CD4-positive, alpha-beta T cell (primary cell): ENCODE data around the gene KLHL11. TPM values are rescaled to one million over a fixed set of nuclear protein-coding genes. Genes with fewer than 3 reads are reported as not detected.

Source experiments
- ATAC-seq: fragments of 200-7000 bp; cut with Tn5 transposase; one replicate; pipeline ENCODE4 v1.10.0; 2022; ENCODE audit warnings: mild to moderate bottlenecking; ENCODE audit not compliant: poor library complexity
- CTCF ChIA-PET: fragments of 350-600 bp; sonication (Branson Sonifier 250); formaldehyde crosslinking; loops from one replicate; lab custom pipeline; 2021; ENCODE audit warnings: antibody characterized with exemption, inconsistent platforms; lab: Charles Lee
- POLR2A ChIA-PET: fragments of 350-600 bp; sonication (Branson Sonifier 250); formaldehyde crosslinking; loops from one replicate; lab custom pipeline; 2021; ENCODE audit warnings: antibody characterized with exemption, inconsistent platforms; lab: Charles Lee
- DNase-seq, 14 experiments: peaks; one replicate each; pipeline ENCODE4 v3.0.0-alpha.2; 2013 to 2020; ENCODE audit warnings: mixed read lengths in 2 of 14
- H3K27ac ChIP-seq, 2 donors: one replicate each; pipeline versions ENCODE4 v1.5.1 to v1.7.0; 2013; ENCODE audit warnings: low read length in 2 of 2, low read depth in 1 of 2, mild to moderate bottlenecking in 1 of 2
- H3K27me3 ChIP-seq, 2 experiments: 1 replicate in 1 of 2; 2 replicates in 1 of 2; pipeline versions ENCODE4 v1.6.1 to v1.7.0; 2013; ENCODE audit warnings: low read length in 2 of 2, control low read depth in 1 of 2, mild to moderate bottlenecking in 1 of 2, moderate library complexity in 1 of 2; ENCODE audit not compliant: insufficient read depth in 2 of 2, control insufficient read depth in 1 of 2
- H3K36me3 ChIP-seq: one replicate; pipeline ENCODE4 v1.6.1; 2013; ENCODE audit warnings: low read length, control low read depth; ENCODE audit not compliant: insufficient read depth
- H3K4me1 ChIP-seq: one replicate; pipeline ENCODE4 v1.6.1; 2013; ENCODE audit warnings: low read length, control low read depth; ENCODE audit not compliant: insufficient read depth
- H3K4me3 ChIP-seq: one replicate; pipeline ENCODE4 v1.5.1; 2013; ENCODE audit warnings: mild to moderate bottlenecking, low read length, moderate library complexity
- H3K9me3 ChIP-seq, 2 experiments: 1 replicate in 1 of 2; 2 replicates in 1 of 2; pipeline versions ENCODE4 v1.6.1 to v1.7.0; 2013; ENCODE audit warnings: low read length in 2 of 2, mild to moderate bottlenecking in 2 of 2, control low read depth in 1 of 2, moderate library complexity in 1 of 2; ENCODE audit not compliant: control insufficient read depth in 1 of 2, insufficient read depth in 1 of 2
- H3K27ac Mint-ChIP-seq: one replicate; pipeline ENCODE4 v1.8.0; 2020; ENCODE audit warnings: mixed read lengths
- H3K27me3 Mint-ChIP-seq: one replicate; pipeline ENCODE4 v1.8.0; 2021; ENCODE audit warnings: mixed read lengths
- H3K36me3 Mint-ChIP-seq: one replicate; pipeline ENCODE4 v1.8.0; 2021; ENCODE audit warnings: low read depth, mixed read lengths
- H3K4me1 Mint-ChIP-seq: one replicate; pipeline ENCODE4 v1.8.0; 2021; ENCODE audit warnings: low read depth, mixed read lengths
- H3K4me3 Mint-ChIP-seq: one replicate; pipeline ENCODE4 v1.8.0; 2020; ENCODE audit warnings: mild to moderate bottlenecking, mixed read lengths
- H3K9me3 Mint-ChIP-seq: one replicate; pipeline ENCODE4 v1.8.0; 2020; ENCODE audit warnings: mixed read lengths
- intact Hi-C, 2 experiments: fragments of 100-400 bp; cut with DNase I in 1 of 2; cut with micrococcal nuclease in 1 of 2; formaldehyde crosslinking; loops; one replicate each; pipeline versions ENCODE4 v1.15.1 to v1.9.0; 2023 to 2025; cut with DNase I, micrococcal nuclease
- total RNA-seq, 174 experiments: library from RNA in 2 of 174; stranded (reverse) in 2 of 174; gene quantifications; one replicate each; pipeline ENCODE4 v1.2.3 and lab custom pipeline; 2021 to 2026
- TF ChIP-seq, protein P1 (sequence below): fragments of 200-600 bp; IDR thresholded peaks from one replicate; pipeline ENCODE4 v1.8.0; 2022; ENCODE audit warnings: antibody characterized with exemption, mild to moderate bottlenecking

KLHL11 gene
- total RNA-seq, 2 experiments from 2014 or later, result 32.9 to 34.0 TPM

DNA sequence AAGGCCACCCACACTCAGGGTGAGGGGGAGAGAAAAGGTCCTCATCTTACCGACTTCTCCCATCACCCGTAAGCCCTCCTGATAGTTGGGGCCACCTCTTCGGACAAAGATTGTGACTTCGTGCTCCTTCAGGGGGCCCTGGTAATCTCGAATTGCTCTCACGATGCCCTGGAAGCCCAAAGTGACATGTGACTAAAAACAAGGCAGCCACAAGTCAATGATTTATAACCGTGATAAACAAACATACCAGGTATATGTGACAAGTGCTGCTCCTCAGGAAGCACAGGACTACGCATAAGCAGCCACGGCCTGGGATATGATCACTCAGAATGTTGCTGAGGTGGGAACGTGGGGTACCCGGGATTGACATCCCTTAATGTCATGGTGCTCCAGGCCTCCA, 36.4 kb upstream of the KLHL11 start:
- Mint-ChIP-seq H3K4me3 (no peak overlapping the region), H3K9me3 (no peaks in the 10 kb centered on the region)

DNA sequence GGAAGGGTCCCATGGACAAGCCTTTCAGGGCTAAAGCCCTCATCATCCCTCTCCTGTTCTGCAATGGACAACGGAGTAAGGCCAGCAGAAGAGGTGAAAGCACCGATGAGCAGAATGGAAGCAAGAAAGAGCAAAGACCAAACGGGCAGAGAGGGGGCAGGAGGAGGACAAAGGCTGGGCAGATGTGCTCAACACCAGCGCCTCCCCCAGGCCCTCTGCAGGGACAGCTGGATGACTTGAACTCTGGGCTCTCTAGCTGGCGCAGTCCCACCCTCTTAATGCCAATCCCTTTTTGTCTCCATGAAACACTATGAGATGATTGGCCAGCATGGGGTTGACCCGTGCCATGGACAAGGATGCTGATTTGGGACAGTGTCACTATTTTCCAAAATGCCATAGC, 31.5 kb upstream of the KLHL11 start:
- CTCF ChIA-PET, result no interaction called here
- ATAC-seq, result no peak
- no peak overlapping the region for H3K27ac Mint-ChIP-seq

More for the DNA sequence above, 36.4 kb upstream of the KLHL11 start:
- H3K4me3 ChIP-seq, result no peak overlapping the region
- H3K36me3 ChIP-seq, result peaks cover 79% of the 10 kb centered on the region
- ATAC-seq (no peak), DNase-seq (no peak)
- Mint-ChIP-seq H3K4me1 (no peaks in the 10 kb centered on the region), H3K36me3 (peaks cover 83% of the 10 kb centered on the region), H3K27me3 (no peaks in the 10 kb centered on the region), H3K27ac (no peak overlapping the region)
- POLR2A ChIA-PET, result no interaction called here
- TF ChIP-seq, protein P1, sequence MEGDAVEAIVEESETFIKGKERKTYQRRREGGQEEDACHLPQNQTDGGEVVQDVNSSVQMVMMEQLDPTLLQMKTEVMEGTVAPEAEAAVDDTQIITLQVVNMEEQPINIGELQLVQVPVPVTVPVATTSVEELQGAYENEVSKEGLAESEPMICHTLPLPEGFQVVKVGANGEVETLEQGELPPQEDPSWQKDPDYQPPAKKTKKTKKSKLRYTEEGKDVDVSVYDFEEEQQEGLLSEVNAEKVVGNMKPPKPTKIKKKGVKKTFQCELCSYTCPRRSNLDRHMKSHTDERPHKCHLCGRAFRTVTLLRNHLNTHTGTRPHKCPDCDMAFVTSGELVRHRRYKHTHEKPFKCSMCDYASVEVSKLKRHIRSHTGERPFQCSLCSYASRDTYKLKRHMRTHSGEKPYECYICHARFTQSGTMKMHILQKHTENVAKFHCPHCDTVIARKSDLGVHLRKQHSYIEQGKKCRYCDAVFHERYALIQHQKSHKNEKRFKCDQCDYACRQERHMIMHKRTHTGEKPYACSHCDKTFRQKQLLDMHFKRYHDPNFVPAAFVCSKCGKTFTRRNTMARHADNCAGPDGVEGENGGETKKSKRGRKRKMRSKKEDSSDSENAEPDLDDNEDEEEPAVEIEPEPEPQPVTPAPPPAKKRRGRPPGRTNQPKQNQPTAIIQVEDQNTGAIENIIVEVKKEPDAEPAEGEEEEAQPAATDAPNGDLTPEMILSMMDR, result no peak
- CTCF ChIA-PET, result no interaction called here
- no peaks in the 10 kb centered on the region for H3K27me3 ChIP-seq
- no peak overlapping the region for H3K27ac ChIP-seq
- no peaks in the 10 kb centered on the region for H3K9me3 ChIP-seq
- intact Hi-C loops, result no loop called here
- no peaks in the 10 kb centered on the region for H3K4me1 ChIP-seq

DNA sequence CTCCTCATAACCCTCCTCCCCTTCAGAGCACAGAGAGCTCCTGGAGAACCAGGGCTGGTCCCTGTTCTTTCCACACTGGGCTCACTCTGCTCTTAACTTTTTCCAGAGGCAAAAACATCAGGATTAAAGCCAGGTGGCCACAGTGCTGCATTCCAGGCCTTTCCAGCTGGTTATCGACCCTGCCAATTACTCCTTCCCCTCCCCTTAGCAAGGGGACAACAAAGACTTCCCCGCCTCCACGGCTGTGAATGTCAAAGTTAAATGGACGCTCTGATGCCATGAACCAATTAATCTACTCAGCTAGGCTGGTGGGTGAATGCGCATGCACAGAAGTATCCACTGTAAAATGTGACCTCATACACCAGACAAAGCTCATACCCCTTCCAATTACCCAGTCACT, 30.4 kb upstream of the KLHL11 start:
- TF ChIP-seq, protein P1, result no peak
- H3K9me3 Mint-ChIP-seq, result no peaks in the 10 kb centered on the region
- POLR2A ChIA-PET, result no interaction called here
- H3K4me1 Mint-ChIP-seq, result no peaks in the 10 kb centered on the region
- peaks cover 71% of the 10 kb centered on the region for H3K36me3 Mint-ChIP-seq
- Histone ChIP-seq H3K36me3 (peaks cover 87% of the 10 kb centered on the region), H3K27me3 (no peaks in the 10 kb centered on the region), H3K4me3 (no peak overlapping the region), H3K4me1 (no peaks in the 10 kb centered on the region), H3K27ac (no peak overlapping the region), H3K9me3 (no peaks in the 10 kb centered on the region)
- no peak for ATAC-seq
- H3K4me3 Mint-ChIP-seq, result no peak overlapping the region
- intact Hi-C loops, result no loop called here
- CTCF ChIA-PET, result no interaction called here
- no peak for DNase-seq
- no peaks in the 10 kb centered on the region for H3K27me3 Mint-ChIP-seq
- no peak overlapping the region for H3K27ac Mint-ChIP-seq

More for the DNA sequence above, 31.5 kb upstream of the KLHL11 start:
- H3K27me3 Mint-ChIP-seq, result no peaks in the 10 kb centered on the region
- H3K4me1 ChIP-seq, result no peaks in the 10 kb centered on the region
- peaks cover 77% of the 10 kb centered on the region for H3K36me3 Mint-ChIP-seq
- H3K9me3 ChIP-seq, result no peaks in the 10 kb centered on the region
- H3K4me3 Mint-ChIP-seq, result no peak overlapping the region
- H3K36me3 ChIP-seq, result peaks cover 85% of the 10 kb centered on the region
- H3K4me1 Mint-ChIP-seq, result no peaks in the 10 kb centered on the region
- POLR2A ChIA-PET, result no interaction called here
- no peak overlapping the region for H3K27ac ChIP-seq
- DNase-seq, result no peak
- TF ChIP-seq, protein P1, result no peak
- no peaks in the 10 kb centered on the region for H3K27me3 ChIP-seq
- H3K9me3 Mint-ChIP-seq, result no peaks in the 10 kb centered on the region
- intact Hi-C loops, result no loop called here
- no peak overlapping the region for H3K4me3 ChIP-seq
